Measurements from ENCODE around the gene DMD.

DMD gene

GRCh38 chrX:32185160-32185559 lies 1026.2 kb downstream of the DMD start:
- peak; percentile 49 for DNase-seq

- no peak for DNase-seq
Observed at GRCh38 chrX:32183066-32183465, 1028.3 kb downstream of the DMD start.

- no peak for DNase-seq
Observed at GRCh38 chrX:32176510-32176909, 1034.8 kb downstream of the DMD start.

- DNase-seq, result no peak
Observed at GRCh38 chrX:32170481-32170880, 1040.9 kb downstream of the DMD start.

- no peak for DNase-seq
Observed at GRCh38 chrX:32155044-32155638, 1056.2 kb downstream of the DMD start.

GRCh38 chrX:32153585-32153984 lies 1057.8 kb downstream of the DMD start:
- no peak for DNase-seq

GRCh38 chrX:32150141-32150540 lies 1061.2 kb downstream of the DMD start:
- no peak for DNase-seq

GRCh38 chrX:32141841-32142240 lies 1069.5 kb downstream of the DMD start:
- DNase-seq, result no peak

GRCh38 chrX:32139476-32139875 lies 1071.9 kb downstream of the DMD start:
- DNase-seq, result no peak

- peak; percentile 58 for DNase-seq
Observed at GRCh38 chrX:32137525-32137924, 1073.8 kb downstream of the DMD start.

- no peak for DNase-seq
Observed at GRCh38 chrX:32126997-32127396, 1084.4 kb downstream of the DMD start.

GRCh38 chrX:32118832-32119231 lies 1092.5 kb downstream of the DMD start:
- no peak for DNase-seq

GRCh38 chrX:32116047-32116446 lies 1095.3 kb downstream of the DMD start:
- no peak for DNase-seq

GRCh38 chrX:32087663-32088062 lies 1123.7 kb downstream of the DMD start:
- no peak for DNase-seq

- DNase-seq, result no peak
Observed at GRCh38 chrX:32084757-32085156, 1126.6 kb downstream of the DMD start.

- no peak for DNase-seq
Observed at GRCh38 chrX:32048285-32048684, 1163.1 kb downstream of the DMD start.

- DNase-seq, result no peak
Observed at GRCh38 chrX:32045149-32045548, 1166.2 kb downstream of the DMD start.

- no peak for DNase-seq
Observed at GRCh38 chrX:32041181-32041580, 1170.2 kb downstream of the DMD start.

- no peak for DNase-seq
Observed at GRCh38 chrX:32026772-32027171, 1184.6 kb downstream of the DMD start.

- DNase-seq, result no peak
Observed at GRCh38 chrX:32024072-32024471, 1187.3 kb downstream of the DMD start.

GRCh38 chrX:32016195-32016594 lies 1195.2 kb downstream of the DMD start:
- no peak for DNase-seq

GRCh38 chrX:32010948-32011347 lies 1200.4 kb downstream of the DMD start:
- no peak for DNase-seq

GRCh38 chrX:32010212-32010611 lies 1201.1 kb downstream of the DMD start:
- no peak for DNase-seq

GRCh38 chrX:31993637-31994036 lies 1217.7 kb downstream of the DMD start:
- no peak for DNase-seq

GRCh38 chrX:31988975-31989374 lies 1222.4 kb downstream of the DMD start:
- DNase-seq, result no peak
